VCaP (cell line): ENCODE measurements around the gene TXNL4B.

Source experiments
- H3K27ac ChIP-seq: fragments of 450-650 bp; 2 replicates; pipeline ENCODE4 v1.5.1; 2017
- CTCF ChIP-seq: fragments of 450-650 bp; conservative IDR thresholded peaks from 2 replicates; pipeline ENCODE4 v1.5.1; 2017; ENCODE audit warnings: mild to moderate bottlenecking, moderate library complexity

TXNL4B gene

GRCh38 chr16:72093448-72094265 lies at the start of gene TXNL4B, which contains the start of gene DHX38:
Gene TXNL4B, minus strand, starts transcription at chr16:72093620. Its CDS starts 2,871 bp downstream, at chr16:72090749.
Gene DHX38, plus strand, starts transcription at chr16:72093847. Its CDS starts 2,311 bp downstream, at chr16:72096158.
- peak within 1 kb of the TSS; percentile 75 for H3K27ac ChIP-seq
- no peak for TF ChIP-seq CTCF

- no peak for TF ChIP-seq CTCF
Observed at GRCh38 chr16:72142476-72142875, 49.1 kb upstream of the TXNL4B start.

GRCh38 chr16:72139908-72140307 lies 46.5 kb upstream of the TXNL4B start:
- H3K27ac ChIP-seq = no peak overlapping the region
- TF ChIP-seq CTCF = no peak

More at GRCh38 chr16:72142476-72142875, 49.1 kb upstream of the TXNL4B start:
- H3K27ac ChIP-seq = no peak overlapping the region

GRCh38 chr16:72138064-72138572 lies 44.7 kb upstream of the TXNL4B start:
- H3K27ac ChIP-seq = no peak overlapping the region
- TF ChIP-seq CTCF = no peak

- no peak for TF ChIP-seq CTCF
Observed at GRCh38 chr16:72137380-72138063, 44.1 kb upstream of the TXNL4B start.

GRCh38 chr16:72134507-72134906 lies 41.1 kb upstream of the TXNL4B start:
- no peak overlapping the region for H3K27ac ChIP-seq
- no peak for TF ChIP-seq CTCF

More at GRCh38 chr16:72137380-72138063, 44.1 kb upstream of the TXNL4B start:
- no peak overlapping the region for H3K27ac ChIP-seq

GRCh38 chr16:72132726-72133125 lies 39.3 kb upstream of the TXNL4B start:
- H3K27ac ChIP-seq = no peak overlapping the region
- TF ChIP-seq CTCF = no peak
